GM10248 (cell line): ENCODE data around the gene CEACAM18.
"Not testable (repeated sequence)": the region's sequence is repeated elsewhere in the genome, so short reads cannot be mapped to it uniquely, and the experiment has no call there.

ENCODE experiments used
- CTCF ChIA-PET: fragments of 300-600 bp; sonication (Branson Sonifier 250); formaldehyde crosslinking; extraction: SDS; loops from one replicate; lab custom pipeline; 2021; ENCODE audit warnings: antibody characterized with exemption; lab: Yijun Ruan, JAX
- POLR2A ChIA-PET: fragments of 350-650 bp; sonication (Branson Sonifier 250); formaldehyde crosslinking; extraction: SDS; loops from one replicate; lab custom pipeline; 2020; ENCODE audit warnings: antibody characterized with exemption; lab: Yijun Ruan, JAX
- DNase-seq: peaks from one replicate; pipeline ENCODE4 v3.0.0; 2012; ENCODE audit errors: extremely low spot score
- TF ChIP-seq, protein P1 (sequence below): IDR thresholded peaks from 2 replicates; pipeline ENCODE4 v1.5.1; 2012; ENCODE audit warnings: mild to moderate bottlenecking, low read depth; ENCODE audit errors: extremely low read depth, missing control alignments, control extremely low read depth

Gene CEACAM18

GRCh38 chr19:51460164-51460992 lies 18.0 kb upstream of the CEACAM18 start:
- ChIA-PET CTCF (interaction anchor here (1.0 to 3.5 kb wide), 6 partner anchors 11 to 148 kb away, joined by 3 to 26 read pairs (median 3); no protein-coding TSS in a partner anchor), POLR2A (no interaction called here)
- no peak for DNase-seq
- TF ChIP-seq, protein P1, sequence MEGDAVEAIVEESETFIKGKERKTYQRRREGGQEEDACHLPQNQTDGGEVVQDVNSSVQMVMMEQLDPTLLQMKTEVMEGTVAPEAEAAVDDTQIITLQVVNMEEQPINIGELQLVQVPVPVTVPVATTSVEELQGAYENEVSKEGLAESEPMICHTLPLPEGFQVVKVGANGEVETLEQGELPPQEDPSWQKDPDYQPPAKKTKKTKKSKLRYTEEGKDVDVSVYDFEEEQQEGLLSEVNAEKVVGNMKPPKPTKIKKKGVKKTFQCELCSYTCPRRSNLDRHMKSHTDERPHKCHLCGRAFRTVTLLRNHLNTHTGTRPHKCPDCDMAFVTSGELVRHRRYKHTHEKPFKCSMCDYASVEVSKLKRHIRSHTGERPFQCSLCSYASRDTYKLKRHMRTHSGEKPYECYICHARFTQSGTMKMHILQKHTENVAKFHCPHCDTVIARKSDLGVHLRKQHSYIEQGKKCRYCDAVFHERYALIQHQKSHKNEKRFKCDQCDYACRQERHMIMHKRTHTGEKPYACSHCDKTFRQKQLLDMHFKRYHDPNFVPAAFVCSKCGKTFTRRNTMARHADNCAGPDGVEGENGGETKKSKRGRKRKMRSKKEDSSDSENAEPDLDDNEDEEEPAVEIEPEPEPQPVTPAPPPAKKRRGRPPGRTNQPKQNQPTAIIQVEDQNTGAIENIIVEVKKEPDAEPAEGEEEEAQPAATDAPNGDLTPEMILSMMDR, result no peak

DNA sequence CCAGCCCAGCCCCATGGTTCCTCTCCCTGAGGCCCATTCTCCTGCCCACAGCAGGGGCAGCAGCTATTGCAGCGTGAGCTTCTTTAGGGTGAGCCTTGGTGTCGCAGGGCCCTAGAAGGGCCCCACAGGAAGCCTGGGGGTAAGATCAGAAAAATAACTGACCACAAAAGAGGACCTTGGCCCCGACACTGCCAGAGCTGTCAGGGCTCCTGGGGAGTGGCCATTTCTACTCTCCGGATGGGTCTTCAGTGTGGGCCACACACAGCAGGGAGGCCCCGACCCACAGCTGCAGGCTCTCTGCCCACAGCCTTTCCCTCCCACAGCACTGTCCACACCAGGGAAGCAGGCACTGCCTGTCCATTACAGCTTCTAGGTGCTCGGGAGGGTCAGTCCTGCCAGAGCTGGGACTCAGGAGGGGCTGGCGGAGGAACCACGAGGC lies 16.6 kb upstream of the CEACAM18 start:
- ChIA-PET CTCF (interaction anchor here (0.7 to 3.5 kb wide), 6 partner anchors 12 to 198 kb away, joined by 3 to 26 read pairs (median 4); no protein-coding TSS in a partner anchor), POLR2A (no interaction called here)
- TF ChIP-seq, protein P1, result no peak
- no peak for DNase-seq

DNA sequence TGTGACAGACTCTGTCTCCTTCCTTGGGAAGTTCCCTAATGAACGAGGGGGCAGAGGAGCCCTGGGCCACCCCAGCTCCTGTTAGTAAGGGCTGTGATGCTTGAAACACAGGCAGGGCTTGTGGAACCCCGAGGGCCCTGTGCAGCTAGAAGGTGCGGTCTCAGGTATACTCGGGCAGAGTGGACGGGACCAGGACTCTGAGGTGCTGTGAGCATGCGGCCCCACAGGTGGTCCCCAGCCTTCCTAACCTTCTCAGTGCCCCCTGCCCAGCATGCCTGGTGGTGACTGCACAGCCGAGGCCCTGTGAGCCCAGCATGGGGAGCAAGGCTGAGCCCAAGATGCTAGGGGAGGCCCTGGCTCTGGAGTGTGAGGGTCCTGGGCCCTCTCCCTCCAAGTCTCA lies 16.1 kb upstream of the CEACAM18 start:
- CTCF ChIA-PET, result interaction anchor here (0.9 to 3.5 kb wide), 6 partner anchors 11 to 198 kb away, joined by 3 to 26 read pairs (median 4); no protein-coding TSS in a partner anchor
- TF ChIP-seq, protein P1, result no peak
- DNase-seq, result no peak
- POLR2A ChIA-PET, result no interaction called here

DNA sequence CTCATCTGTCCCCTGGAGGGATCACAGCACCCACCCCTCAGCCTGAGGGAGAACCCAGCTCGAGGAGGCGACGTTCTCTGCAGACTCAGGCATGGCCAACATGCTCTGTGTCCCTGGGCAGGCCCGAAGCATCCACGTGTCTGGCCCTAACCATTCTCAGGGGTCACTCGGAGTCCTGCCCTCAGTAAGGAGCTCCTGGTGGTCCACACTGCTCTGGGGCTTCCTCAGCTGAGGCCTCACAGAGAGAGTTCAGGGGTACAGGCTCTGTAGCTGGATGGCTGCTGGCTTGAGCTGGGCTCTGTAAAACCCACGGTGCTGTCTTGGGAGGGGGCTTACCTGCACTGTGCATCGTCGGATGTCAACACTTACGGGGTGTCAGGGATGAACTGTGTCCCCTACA lies 15.7 kb upstream of the CEACAM18 start:
- ChIA-PET POLR2A (interaction anchor here (0.7 kb wide), 1 partner anchor 174 kb away, joined by 5 read pairs; no protein-coding TSS in a partner anchor), CTCF (interaction anchor here (0.9 to 3.5 kb wide), 7 partner anchors 11 to 315 kb away, joined by 3 to 26 read pairs (median 4); no protein-coding TSS in a partner anchor)
- TF ChIP-seq, protein P1, result no peak
- no peak for DNase-seq

- POLR2A ChIA-PET, DNase-seq, CTCF ChIA-PET: not testable (repeated sequence)
Observed at GRCh38 chr19:51463976-51464581, 14.3 kb upstream of the CEACAM18 start.

DNA sequence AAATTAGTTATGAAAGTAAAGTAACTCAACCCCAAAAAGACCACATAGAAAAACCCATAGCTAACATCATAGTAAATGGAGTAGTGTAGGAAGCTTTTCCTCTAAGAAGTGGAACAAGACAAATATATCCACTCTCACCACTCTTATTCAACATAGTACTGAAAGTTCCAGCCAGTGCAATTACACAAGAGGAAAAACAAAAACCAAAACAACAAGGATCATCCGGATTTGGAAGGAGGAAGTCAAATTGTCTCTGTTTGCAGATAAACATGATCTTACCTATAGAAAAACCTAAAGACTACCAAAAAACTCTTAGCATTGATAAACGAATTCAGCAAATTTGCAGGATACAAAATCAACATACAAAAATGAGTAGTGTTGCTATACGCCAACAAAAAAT lies 11.6 kb upstream of the CEACAM18 start:
- CTCF ChIA-PET, result interaction anchor here (0.8 to 3.1 kb wide), 6 partner anchors 8 to 195 kb away, joined by 3 to 11 read pairs (median 5); no protein-coding TSS in a partner anchor
- TF ChIP-seq, protein P1, result no peak
- POLR2A ChIA-PET, result no interaction called here
- DNase-seq, result no peak
